Stimulated activated CD8-positive, alpha-beta memory T cell treated with anti-CD3 and anti-CD28 coated beads, Interleukin-4, amount 100 ng/mL, for 48 hours (primary cell): ENCODE measurements around the gene EHBP1.
"Not testable (repeated sequence)": the region's sequence is repeated elsewhere in the genome, so short reads cannot be mapped to it uniquely, and the experiment has no call there.

Source experiments
- DNase-seq: peaks from one replicate; pipeline ENCODE4 v3.0.0-alpha.2; 2020

Gene EHBP1

DNA sequence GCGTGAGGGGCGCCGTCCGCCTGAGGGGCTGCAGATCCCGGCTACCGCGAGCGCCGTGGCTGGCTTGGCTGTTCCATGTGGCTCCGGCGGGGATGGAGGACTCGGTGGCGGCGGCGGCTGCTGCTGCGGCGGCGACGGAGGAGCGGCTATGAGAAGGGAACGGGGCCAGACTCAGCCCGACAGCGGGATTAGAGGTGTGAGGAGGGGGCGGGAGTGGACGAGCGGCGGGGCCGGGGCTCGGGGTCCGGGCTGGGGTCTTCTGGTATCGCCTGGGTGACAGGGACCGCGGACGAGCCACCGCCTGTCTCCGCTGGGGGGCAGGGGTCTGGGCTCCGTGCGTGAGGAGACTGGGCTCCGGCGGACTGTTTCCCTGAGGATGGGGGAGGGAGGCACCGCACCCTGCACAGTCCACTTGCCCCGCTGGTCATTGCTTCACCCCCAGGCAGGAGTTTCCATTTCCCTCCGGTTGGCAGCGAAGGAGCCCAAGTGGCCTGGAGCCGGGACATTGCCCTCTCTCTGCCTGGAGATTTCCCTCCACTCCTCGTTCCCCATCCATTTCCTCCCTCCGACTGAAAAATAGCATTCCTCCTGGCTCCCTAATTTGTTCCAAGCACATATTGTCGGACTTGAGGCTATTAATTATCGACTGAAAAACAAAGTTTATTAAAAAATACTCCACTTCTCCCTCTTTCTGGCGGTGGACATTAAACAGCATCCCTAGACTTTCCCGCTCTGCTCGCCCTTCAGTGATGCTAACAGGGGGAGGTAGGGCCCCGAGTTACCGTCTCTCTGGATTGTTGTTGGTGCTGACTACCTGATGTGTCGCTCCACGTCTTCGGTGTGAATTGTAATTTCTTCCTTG lies 577 bp downstream of the EHBP1 start:
- DNase-seq, result peak; percentile 51

GRCh38 chr2:62706721-62707521 lies 1.4 kb downstream of the EHBP1 start:
- DNase-seq, result no peak

DNA sequence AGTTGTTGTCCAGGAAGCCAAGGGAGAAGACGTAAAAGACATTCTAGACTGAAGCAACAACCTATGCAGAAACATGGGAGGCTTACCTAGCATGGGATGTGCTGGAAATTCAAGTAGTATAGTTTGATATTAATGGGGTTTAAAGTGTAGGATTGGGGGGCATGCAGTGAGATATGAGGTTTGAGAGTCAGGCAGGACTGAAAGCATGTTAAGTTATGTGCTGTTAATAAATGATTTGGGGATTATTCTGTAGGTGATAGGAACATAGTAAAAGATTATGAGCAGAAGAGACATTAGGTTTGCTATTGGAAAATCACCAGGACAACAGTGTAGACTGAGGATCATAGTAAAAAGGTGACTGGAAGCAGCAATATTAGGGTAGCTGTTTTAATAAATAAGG lies 3.2 kb downstream of the EHBP1 start:
- no peak for DNase-seq

DNA sequence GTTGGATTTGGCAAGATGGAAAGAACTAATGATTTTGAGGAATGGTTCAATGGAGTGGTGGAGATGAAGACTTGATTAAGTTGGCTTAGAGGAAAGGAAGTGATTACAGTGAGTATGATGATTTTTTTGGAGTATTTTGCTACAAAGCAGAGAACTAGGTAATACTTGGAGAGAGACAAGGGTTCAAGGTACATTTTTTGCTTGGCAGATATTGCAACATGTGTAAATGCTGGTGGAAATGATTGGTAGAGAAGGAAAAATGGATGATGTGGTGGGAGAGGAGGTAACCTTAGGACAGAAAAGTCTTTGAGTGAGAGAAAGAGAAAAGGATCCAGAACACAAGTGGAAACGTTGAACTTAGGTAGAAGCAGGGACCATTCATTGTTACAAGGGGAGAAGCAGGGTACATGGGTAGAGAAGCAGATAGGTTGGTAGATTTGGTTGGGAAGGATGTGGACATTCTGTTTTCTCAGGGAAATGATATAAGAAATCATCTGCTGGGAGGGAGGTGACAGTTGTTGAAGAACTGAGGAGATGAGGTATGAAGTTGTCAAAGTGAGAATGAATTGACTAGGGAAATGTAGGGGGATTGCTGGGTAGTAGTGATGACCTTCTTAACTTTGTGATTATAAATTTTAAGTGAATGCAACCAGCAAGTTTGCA lies 6.5 kb downstream of the EHBP1 start:
- no peak for DNase-seq

GRCh38 chr2:62713196-62713595 lies 7.7 kb downstream of the EHBP1 start:
- not testable (repeated sequence) for DNase-seq

DNA sequence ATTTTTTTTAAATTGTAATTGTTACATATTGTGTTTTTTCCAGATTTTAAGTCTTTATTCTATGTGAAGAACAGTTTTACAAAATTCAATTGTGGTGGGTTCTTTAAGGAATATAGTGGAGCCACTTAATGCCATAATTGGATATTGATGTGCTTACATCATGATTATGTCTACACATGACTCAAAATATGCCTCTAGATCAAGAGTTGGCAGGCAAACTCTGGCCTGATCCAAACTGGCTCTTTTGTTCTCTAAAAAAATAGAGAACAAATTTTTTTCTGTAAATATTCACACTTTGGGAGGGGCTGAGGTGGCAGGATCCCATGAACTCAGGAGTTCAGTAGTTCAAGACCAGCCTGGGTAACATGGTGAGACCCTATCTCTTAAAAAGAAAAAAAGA lies 8.3 kb downstream of the EHBP1 start:
- no peak for DNase-seq

GRCh38 chr2:62716768-62717167 lies 11.3 kb downstream of the EHBP1 start:
- DNase-seq, result no peak

GRCh38 chr2:62717503-62718081 lies 12.1 kb downstream of the EHBP1 start:
- no peak for DNase-seq

GRCh38 chr2:62718225-62718822 lies 12.8 kb downstream of the EHBP1 start:
- no peak for DNase-seq

DNA sequence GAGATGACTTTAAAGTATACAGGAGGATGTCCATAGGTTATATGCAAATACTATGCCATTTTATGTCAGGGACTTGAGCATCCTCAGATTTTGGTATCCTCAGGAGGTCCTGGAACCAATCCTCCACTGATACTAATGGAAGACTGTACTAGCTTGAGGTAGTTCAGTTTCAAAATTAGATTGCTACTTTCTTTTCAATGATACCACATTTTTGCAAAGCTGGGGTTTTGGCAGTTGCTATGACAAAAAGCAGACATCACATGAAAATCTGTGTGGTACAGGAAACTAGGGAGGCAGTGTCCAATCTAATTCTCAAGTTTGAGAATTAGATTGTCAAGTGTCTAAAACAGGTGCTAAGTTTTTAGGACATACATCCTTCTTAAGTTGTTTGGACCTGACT lies 14.2 kb downstream of the EHBP1 start:
- DNase-seq, result no peak

- DNase-seq, result no peak
Observed at GRCh38 chr2:62722679-62723078, 17.2 kb downstream of the EHBP1 start.

GRCh38 chr2:62723253-62723652 lies 17.7 kb downstream of the EHBP1 start:
- DNase-seq, result no peak

GRCh38 chr2:62724106-62724505 lies 18.6 kb downstream of the EHBP1 start:
- no peak for DNase-seq

- DNase-seq, result peak; percentile 55
Observed at GRCh38 chr2:62724886-62725711, 19.6 kb downstream of the EHBP1 start.

GRCh38 chr2:62725712-62726055 lies 20.2 kb downstream of the EHBP1 start:
- DNase-seq, result no peak

DNA sequence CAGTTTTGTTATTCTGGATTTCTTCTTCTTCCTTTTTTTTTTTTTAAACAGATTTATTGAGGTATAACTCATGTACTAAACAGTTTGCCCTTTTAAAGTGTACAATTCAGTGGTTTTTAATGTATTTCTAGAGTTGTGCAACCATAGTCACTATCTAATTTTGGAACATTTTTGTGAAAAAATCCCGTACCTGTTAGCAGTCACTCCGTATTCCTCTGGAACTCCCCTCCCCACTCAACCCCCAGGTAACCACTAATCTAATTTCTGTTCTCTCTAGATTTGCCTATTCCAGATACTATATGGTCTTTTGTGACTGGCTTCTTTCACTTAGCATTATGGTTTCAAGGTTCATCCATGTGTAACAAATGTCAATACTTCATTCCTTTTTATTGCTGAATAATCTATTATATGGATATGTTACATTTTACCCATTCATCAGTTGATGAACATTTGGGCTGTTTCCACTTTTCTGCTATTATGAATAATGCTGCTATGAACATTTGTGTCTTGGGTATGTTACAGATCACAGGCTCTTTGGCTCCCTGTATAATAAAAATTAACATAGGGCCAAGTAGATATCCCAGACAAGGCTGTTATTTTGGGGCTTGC lies 21.9 kb downstream of the EHBP1 start:
- no peak for DNase-seq

- DNase-seq, result no peak
Observed at GRCh38 chr2:62727876-62728566, 22.5 kb downstream of the EHBP1 start.

DNA sequence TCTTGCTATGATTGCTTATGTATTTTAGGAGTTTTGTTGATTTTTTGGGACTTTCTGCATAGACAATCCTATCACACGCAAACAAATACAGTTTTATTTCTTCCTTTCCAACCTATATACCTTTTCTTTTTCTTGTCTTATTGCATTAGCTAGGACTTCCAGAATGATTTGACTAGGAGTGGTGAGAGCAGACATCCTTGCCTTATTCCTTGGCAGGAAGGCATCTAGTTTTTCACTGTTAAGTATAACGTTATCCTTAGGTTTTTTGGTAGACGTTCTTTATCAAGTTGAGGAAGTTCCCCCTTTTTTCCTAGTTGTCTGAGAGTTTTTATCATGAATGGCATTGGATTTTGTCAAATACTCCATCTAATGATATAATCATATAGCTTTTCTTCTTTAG lies 25.8 kb downstream of the EHBP1 start:
- DNase-seq, result no peak

- no peak for DNase-seq
Observed at GRCh38 chr2:62732262-62732777, 26.8 kb downstream of the EHBP1 start.

DNA sequence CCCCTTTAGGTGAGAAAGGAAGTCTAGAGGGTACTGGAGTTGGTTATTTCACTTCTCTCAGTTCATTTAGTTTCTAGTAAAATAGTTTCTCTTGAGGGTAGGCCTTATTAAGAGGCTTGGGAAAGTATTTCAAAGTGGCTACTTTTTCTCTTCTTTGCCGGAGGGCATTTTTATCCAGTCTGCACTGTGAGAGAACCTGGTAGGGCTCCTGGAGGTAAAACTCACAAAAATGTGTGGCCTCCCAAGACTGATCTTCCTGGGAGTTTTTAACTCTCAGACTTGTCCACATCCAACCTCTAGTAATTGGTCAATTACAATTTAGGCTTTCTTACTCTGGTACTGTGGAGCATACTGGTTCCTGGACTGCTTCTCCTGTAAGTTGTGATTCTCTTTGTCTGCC lies 28.0 kb downstream of the EHBP1 start:
- no peak for DNase-seq
